GM11168 (cell line): ENCODE measurements around the gene SYP.
"Not testable (repeated sequence)": the region's sequence is repeated elsewhere in the genome, so short reads cannot be mapped to it uniquely, and the experiment has no call there.

Experiments
- in situ Hi-C: fragments of 300-500 bp; cut with MboI; formaldehyde crosslinking; loops from one replicate; pipeline ENCODE4 v1.12.0; 2022; ENCODE audit warnings: low sequenced_read_pairs; ENCODE audit not compliant: unreplicated experiment

The SYP gene

DNA sequence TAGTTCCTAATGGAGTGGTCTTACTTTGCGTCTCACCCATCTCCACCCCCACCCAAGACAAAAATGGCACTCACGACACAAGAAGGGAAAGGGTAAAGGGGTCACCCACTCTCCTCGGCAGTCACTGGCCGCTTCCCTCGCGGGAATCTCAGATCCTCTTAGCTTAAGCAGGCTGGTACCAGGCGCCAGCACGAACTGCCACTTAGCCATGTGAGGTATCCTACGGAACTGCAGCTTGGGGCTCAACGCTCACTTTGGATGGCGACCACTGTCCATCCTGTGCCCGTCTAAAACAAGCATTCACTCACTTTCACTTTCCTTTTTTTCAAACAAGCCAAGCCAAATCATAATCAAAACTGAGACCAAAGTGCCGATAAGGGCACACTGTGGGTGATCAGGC lies 52.1 kb downstream of the SYP start:
- in situ Hi-C loops, result no loop called here

DNA sequence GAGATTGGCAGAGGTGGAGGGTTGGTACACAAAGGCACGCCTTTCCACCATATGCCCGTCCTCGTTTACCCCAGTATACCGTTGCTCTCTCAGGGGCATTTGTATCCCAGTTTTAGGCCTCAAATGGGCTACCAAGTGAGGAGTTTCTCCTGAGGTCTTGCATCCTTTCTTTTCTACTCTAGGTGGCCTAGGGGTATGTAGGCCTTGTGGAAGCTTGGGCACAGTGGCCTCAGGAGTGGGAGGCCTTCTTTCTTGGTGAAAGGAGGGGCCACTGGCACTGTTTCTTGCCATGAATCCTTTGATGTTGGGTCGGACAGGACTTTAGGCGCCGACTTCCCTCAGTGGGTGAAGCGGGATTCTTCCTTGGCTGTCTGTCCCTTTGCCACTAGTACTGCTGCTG lies 52.7 kb downstream of the SYP start:
- in situ Hi-C loops, result no loop called here

- in situ Hi-C loops, result not testable (repeated sequence)
Observed at GRCh38 chrX:49143154-49143553, 56.8 kb downstream of the SYP start.

- in situ Hi-C loops, result not testable (repeated sequence)
Observed at GRCh38 chrX:49142264-49142663, 57.7 kb downstream of the SYP start.

DNA sequence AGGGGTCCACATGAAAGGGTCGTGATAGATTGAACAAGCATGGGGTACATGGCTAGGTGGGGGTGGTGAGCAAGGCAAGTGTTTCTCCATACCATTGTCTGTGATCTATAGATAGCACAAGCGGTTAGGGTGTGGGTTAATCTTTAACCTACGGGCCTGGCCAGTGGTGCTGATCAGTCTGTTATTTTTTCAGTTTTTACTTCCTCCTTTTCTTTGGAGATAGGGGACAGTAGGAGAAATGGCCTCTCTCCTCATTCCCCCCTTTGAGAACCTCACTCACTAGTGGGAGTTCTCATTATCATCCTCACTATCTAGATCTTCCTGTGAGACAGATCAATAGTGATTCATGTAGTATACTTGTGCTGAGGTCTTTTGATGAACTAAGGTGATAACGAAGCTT lies 60.3 kb downstream of the SYP start:
- in situ Hi-C loops, result no loop called here
